NCI-H146 (cell line): ENCODE measurements around the gene RRP12.
"Not testable (repeated sequence)": the region's sequence is repeated elsewhere in the genome, so short reads cannot be mapped to it uniquely, and the experiment has no call there.

ENCODE experiments used
- DNase-seq: peaks from one replicate; lab custom pipeline; 2025; lab: John Stamatoyannopoulos, UW

Gene RRP12

DNA sequence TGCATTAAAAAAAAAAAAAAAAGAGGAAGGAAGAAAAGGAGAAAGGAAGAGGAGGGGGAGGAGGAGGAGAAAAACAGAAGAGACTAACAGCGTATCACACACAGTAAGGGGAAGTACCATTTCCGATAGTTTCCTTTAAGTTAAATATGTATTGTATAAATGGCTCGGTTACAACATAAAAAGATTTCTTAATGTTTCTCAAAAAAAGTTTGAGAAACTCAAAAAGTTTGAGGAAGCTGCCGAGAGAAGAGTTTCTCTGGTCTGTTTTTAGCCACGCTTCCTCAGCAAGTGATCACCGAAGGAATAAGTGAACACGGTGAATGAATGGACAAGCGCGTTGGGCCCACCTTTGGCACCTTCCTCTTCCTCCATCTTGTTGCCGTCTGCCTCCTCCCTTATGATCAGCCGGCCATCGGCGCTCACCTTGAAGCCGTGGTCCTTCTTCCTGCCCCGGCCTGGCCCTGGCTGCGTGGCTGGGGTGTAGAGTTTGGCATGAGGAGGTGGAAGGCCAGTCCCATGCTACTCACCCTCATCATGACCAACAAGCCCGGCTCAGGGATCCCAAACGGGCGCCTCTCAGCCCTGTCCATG, 35.3 kb downstream of the RRP12 start:
- DNase-seq = no peak

DNA sequence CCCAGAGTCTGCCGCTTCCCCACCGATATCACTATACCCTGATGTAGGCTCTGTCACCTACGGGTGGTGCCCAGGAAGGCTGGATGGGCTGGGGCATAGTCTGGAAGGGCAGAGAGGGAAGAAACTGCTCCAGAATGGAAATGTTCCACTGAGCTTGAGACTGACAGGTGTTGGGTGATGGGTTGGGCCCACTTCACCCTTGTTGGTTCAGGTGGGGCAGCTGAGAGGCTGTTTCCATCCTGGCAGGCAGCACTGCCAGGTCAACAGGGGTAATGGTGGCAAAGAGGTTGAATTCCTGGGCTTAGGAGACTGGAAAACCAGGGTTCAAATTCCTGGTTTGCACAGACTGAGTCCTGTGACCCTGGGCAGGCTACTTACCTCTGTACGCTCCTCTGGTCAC, 38.1 kb downstream of the RRP12 start:
- DNase-seq = no peak

DNA sequence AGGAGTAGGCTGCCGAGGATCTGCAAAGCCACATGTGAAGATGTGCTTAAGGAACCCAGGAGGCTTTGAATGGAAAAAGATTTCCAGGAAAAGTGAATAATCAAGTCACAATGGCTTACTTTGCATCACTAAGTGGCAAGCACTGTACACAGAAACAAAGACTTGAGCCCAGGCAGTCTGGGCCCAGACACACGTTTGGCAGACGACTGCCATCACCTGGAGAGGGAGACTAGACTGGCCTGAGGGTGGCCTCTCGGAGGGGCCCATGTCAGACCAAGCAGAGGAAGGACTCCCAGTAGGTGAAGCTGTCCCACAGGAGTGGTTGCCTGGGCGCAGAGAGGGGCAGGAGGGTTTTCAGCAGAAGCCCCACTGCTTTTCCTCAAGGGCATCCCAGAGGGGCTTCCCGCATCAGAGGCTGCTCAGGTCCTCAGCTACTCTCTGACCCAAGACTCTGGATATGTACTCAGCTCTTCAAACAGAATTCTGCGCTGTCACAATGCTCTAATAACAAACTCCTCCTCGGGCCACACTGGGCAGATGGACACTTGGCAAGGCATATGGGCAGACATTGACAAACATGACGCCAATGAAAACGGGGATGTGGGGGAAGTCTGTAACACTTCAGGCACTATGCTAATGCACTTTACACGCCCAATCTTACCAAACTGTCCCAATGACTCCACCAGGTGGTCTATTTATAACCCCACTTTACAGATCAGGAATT, 38.7 kb downstream of the RRP12 start:
- no peak for DNase-seq

DNA sequence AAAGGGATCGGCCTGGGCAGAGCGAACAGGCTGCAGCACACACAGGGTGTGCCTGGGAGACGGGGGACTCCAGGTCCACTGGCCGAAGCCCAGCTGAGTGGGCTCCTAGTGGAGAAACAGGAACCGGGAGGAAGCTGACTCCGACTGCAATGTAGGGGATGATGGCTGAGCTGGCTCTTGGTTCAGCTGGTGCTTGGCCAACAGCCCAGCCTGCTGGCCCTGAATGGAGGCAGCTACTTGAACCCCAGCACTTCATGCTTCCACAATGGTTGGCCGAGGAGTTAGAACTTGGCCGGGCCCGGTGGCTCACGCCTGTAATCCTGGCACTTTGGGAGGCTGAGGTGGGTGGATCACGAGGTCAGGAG, 39.6 kb downstream of the RRP12 start:
- DNase-seq = no peak

DNA sequence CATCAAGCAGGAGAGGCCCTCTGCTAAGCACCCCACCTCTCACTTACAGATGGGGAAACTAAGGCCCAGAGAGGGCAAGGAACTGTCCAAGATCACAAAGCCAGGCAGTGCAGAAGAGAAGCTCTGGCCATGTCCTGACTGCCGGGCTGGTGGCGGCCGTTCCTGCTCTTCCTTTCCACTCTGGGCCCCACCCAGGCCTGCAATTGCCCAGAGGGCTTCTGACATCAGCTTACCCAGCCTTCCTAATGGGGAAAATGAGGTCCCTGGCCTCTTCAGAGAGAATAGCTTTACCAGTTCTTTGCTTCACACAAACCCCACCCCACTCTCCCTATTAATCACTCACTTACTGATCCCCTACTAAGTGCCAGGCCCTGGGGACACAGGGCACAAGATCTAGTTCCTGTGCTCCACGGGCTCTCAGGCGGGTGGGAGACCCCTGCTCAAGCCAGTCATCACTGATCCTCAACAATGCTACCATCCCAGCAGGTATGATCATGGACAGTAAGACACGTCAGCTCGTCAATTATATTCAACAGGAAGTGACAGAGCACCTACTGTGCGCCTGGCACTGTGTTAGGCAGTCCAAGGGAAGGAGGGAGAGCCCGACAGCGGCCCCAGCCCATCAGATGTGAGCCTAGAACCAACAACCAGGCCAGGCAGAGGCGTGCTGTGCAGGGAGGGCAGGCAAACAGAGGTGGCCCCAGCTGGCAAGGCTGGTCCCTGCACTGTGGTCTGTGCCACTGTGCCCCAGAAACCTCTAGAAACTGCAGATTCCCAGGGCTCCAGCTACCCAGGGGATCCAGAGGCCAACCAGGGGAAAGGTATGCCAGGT, 40.2 kb downstream of the RRP12 start:
- DNase-seq = no peak

DNA sequence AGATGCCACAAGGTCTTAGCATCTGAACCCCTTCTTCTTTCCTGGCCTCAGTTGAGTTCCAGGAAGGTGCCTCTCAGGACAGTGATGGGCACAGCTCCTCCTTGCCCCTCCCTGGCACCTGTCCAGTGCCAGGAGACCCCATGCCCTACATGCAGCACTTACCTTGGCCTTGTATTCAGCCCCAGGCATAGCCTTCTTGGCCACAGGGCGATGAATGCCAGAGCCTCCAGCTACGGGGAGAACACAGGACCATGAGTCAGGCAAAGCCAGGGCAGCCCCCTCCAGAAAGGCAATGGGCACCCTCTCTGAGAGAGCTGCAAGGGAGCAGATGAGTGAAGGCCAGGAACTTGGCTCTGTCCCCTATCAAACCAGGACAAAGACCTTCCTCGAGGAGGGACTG, 42.4 kb downstream of the RRP12 start:
- DNase-seq = no peak

DNA sequence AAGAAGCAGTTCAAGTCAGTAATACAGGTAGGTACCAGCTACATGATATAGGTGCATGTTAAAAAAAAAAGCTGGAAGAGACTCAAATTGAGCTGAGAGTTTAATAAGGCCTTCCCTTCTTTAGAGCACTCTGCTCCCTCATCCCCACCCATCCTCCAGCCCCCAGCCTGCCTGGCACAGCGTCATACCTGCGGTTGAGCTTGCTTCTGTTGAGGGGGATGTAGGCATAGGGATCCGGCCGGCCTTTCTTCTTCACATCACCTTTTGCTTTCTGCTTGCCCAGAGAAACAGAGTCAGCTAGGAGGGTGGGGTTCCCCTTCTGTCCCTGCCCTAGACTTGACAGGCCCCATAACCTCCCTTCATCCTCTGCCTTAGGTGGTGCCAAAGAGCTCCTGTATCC, 42.8 kb downstream of the RRP12 start:
- no peak for DNase-seq

DNA sequence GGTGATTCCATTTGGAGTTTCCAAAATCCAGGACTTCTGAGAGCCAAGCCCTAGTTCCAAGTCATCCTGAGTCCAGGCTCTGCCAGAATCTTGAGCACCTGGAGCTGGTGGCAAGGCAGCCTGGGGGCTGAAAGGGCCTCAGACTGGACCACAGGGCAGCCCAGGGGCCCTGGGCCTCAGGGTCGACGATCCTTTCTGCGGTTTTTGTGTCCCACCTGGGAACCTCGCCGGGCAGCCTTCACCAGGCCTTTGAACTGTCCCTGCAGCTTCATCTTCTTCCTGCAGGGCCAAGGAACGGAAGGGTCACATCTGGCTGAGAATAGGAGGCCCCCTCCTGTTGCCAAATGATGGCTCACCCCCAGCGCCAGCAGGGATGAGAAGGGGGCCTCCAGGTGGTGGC, 44.2 kb downstream of the RRP12 start:
- DNase-seq = no peak

DNA sequence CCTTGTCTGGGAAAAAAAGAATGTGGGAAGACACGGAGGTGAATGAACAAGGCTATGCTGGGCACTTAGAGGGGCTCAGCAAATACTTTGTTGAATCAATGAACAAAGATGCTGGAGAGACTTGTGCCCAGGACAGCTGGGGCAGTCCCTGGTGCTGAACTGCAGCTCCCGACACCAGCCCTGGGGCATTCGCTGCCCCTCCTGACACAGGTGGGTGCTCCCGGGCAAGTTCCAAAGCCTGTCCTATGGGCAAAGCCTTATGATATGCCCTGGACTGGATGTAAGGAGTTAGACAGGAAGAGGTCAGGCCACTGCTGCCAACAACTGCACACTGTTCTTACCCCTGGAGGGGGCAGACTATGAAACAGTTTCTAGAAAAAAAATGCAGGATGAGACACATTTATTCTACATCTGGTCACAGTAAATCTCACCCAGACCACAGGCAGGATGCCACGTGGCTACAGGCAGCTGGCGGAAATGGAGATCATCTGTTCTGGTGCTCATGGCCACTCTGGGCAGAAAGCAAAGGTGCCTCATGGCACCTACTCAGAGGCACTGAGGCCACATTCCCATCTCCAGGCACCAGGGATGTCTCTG, 44.7 kb downstream of the RRP12 start:
- DNase-seq = no peak

DNA sequence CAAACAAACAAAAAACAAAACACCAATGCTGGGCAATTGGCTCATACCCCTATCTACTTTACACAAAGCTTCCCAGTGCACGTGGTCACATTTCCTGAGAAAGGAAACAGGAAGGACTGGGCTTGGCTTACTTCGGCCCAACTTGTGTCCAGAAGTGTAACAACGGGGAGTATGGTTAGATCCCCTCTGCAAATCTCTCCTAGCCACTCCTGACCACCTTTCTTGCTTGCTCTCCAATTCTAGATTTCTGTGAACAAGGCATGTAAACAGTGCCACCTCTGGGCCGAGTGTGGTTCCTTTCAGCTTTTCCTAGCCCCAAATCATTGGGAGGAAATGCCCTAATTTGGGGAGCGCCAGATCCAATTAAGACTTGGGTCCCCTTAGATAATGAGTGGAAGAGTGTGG, 45.6 kb downstream of the RRP12 start:
- no peak for DNase-seq

DNA sequence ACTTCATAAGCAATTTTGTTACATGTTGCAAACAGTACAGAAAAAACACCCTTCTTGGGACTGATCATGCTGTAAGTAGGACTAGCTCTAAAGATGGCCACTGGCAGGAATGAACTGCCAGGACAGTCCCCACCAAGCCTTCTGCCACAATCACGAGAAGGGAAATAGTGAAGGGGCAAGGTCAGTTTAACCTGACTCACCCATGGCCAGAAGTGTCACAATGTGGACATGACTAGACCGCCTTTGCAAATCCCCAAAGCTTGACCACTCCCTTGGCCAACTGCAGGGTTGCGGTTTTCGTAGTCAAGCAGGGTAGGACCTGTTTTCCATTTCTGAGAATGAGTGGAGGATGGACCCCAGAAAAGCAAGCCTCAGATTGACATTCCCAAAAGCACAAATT, 47.2 kb downstream of the RRP12 start:
- no peak for DNase-seq

DNA sequence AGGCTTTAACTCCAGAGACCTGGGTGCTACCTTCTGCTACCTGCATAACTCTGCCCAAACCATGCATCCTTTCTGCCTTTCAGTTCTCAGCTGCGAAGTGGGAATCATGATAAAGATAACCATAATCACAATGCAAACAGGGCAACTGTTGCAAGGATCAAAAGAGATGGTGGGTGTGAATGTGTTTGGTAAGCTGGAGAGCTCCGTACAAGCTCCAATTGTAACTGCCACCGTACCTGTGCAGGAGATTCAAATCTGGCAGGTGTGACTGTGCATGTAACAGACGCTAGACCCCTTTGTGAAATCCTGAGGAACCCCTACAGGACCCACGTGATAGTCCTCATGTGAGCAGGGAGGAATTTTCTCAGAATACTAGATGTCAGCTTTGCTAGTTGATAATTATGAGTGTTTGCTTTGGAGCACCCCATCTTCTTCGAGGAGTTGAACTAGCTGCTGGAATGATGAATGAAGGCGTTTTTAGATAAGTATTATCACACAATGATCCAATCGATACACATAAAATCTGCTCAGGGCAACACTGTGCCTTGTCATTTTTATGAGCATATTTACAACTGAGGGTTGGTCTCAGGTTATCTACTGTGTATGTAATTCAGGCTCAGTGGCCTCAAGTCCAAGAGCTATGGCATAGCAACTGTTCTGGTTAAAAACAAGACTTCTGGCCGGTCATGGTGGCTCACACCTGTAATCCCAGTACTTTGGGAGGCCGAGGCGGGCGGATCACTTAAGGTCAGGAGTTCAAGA, 51.2 kb downstream of the RRP12 start:
- DNase-seq = no peak

DNA sequence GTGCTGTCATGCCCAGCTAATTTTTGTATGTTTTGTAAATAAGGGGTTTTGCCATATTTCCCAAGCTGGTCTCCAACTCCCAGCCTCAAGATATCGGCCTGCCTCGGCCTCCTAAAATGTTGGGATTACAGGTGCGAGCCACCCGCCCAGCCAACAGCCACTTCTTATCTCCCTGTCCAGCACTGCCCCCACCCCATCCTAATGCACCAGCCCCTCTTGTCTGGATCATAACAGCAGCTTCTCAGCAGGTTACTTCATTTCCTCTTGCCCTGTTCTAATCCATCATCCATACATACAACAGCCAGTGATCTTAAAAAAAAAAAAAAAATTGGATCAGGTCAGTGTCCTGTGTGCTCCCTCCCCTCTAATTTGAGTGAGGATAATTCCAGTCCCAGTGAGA, 53.8 kb downstream of the RRP12 start:
- DNase-seq = no peak

DNA sequence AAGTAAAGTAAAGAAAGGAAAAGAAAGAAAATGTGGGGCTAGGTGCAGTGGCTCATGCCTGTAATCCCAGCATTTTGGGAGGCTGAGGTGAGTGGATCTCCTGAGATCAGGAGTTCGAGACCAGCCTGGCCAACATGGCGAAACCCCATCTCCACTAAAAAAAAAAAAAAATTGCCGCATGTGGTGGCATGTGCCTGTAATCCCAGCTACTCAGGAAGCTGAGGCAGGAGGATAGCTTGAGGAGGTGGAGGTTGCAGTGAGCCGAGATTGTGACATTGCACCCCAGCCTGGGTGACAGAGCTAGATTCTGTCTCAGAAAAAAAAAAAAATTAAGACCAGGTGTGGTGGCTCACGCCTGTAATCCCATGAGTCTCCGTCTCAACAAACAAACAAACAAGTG, 57.5 kb downstream of the RRP12 start:
- DNase-seq = not testable (repeated sequence)

DNA sequence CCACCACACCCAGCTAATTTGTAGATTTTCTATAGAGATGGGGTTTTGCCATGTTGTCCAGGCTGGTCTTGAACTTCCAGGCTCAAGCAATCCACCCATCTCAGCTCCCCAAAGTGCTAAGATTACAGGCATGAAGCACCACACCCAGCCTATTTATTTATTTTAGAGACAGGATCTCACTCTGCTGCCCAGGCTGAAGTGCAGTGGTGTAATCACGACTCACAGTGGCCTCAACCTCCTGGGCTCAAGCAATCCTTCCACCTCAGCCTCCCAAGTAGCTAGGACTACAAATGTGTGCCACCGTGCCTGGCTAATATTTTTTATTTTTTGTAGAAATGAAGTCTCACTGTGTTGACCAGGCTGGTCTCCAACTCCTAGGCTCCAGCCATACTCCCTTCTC, 59.7 kb downstream of the RRP12 start:
- DNase-seq = no peak

DNA sequence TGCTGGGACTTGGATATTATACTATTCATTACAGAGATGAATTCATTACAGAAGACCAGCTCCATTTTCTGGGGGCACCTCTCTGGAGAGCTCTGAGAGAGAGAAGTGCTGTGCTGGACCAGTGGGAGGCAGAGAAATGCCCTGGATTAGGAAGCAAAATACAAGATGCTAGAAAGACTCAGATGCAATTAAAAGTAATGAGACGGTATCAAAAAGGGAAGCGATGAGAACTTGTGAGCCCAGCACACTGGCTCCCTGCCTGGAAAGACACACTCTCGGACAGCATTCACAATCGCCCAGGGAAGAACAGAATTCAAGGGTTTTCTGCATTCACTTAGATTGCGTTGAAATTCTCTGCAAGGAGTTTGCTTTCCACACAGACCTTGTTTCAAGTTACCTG, 63.1 kb downstream of the RRP12 start:
- DNase-seq = no peak

DNA sequence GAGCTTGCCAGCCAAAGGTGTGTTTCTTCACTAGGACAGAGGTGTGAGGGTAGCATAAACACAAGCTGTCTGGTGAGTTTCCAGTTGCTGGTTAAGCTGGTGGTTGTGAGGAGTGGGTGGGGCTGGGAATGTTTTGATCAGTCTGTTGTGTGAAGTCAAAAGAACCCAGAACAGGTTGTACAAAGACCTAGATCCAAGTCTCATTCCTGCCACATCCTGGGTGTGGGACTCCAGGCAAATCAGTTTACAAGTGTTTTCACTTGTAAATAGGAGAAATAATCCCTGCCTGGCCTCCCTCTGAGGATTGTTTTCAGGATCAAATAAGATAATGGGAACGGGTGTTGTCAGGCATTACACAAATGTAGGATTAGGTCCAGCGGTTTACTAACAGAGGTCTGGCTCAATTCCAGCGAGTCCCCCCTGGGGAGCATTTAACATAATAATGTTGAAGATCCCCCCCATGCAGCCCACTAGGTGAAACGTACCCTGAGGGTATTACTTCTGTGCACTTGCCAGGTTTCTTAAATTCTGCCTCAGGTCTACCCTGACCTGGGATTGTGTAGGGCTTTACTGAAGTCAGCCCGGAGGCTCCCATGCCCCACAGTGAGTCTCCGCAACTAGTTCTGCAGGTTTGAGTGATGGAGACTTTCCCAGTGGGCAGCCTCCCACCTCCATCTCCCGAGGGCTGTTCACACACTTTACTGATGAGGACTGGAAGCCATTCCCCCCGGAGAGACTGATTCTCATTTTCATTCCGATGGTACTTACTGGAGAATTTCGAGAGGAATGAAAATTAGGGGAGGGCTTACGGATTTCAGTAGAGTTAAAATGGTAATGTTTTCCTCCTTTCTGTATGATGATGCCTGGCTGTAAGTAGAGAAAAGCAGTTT, 64.0 kb downstream of the RRP12 start:
- peak; percentile 78 for DNase-seq

DNA sequence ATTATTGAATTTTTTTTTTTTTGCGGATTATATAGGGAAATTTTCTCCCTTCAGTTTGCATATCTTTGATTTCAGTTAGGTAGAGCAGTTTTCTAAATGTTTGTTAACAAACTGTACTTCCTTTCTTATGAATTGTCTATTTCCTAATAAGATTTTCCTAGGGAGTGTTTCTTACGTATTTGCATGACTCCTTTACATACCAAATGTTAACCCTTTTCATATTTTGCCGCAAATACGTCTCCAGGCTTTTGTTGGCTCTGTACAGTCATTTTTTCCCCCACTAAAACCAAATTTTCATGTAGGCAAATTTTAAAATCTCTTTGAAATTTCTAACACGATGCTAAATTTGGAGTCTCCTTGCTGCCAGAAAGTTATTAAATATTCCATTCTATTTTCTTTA, 64.7 kb downstream of the RRP12 start:
- no peak for DNase-seq

DNA sequence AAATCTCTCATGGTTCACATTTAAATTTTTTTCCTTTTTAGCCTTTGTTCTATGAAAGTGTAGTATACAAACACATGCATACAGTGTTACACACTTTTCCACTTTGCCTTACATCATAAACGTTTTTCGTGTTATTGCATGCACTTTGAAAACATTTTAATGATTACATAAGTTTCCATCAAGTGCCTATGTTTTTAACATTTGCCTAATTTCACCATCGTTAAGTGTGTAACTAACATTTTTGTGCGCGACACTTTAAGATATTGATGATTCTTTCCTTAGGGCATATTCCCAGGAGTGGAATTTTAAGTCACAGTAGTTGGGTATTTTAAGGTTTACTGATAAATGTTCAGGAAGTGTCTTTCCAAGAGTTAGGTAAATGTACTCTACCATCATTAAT, 65.1 kb downstream of the RRP12 start:
- no peak for DNase-seq

DNA sequence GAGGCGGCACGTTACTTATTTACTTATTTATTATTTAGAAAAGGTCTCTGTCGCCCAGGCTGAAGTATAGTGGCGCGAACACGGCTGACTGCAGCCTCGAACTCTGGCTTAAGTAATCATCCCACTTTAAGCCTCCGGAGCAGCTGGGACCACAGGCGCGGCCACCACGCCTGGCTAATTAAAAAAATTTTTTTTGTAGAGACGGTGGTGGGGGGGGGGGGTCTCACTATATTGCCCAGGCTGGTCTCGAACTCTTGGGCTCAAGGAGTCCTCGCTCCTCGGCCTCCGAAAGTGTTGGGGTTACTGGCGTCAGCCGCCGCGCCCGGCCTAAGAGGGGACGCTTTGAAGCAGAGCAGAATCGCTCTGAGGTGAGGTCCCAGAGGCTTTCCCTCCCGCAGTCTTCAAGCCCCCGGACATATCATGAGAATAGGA, 65.9 kb downstream of the RRP12 start:
- DNase-seq = peak; percentile 25
